Measurements from ENCODE around the gene C16orf96.

DNA sequence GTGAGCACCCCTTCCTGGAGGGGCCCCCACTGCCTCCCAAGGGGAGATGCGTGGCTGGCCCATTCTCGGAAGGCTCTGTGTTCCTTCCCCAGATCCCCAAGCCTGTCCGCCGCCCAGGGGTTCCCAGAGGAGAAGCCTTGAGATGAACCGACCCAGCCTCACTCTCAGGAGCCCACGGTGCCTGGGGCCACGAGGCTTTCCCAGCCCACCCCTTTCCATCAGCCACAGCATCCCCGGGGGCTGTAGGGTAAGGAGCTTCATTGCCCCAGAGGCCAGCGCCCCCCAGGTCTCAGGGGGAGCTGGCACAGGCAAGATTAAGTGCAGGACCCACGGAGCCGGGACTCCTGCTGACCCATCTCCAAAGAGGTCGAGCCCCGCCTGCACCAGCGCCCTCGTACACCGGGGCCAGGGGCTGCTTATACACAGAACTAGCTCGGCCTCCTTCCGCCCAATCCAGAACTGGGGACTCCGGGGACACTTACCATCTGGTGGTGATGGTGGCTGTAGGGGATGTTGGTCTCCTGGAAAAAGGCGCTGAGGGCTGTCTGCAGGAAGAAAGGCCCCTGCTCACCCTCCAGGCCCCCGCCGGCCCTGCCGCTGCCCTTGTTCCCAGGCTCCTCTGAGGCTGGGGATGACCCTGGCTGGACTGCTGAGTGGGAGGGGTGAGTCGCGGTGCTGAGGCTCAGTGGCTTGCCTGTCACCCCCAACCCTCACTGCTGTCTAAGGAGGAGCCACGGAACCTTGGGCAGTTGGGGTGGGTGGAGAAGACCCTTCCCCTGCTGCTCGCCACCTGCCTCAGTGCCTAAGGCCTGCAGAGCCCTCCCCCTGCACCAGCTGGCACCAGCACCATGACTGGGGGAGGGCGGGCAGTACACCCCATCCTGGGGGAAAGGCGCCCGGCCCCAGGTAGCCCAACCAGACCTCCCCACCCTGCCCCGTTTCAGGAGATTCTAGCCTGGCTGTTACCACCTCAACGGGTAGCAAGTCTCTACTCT lies 54.2 kb downstream of the C16orf96 start:
- TF ChIP-seq, protein P1, sequence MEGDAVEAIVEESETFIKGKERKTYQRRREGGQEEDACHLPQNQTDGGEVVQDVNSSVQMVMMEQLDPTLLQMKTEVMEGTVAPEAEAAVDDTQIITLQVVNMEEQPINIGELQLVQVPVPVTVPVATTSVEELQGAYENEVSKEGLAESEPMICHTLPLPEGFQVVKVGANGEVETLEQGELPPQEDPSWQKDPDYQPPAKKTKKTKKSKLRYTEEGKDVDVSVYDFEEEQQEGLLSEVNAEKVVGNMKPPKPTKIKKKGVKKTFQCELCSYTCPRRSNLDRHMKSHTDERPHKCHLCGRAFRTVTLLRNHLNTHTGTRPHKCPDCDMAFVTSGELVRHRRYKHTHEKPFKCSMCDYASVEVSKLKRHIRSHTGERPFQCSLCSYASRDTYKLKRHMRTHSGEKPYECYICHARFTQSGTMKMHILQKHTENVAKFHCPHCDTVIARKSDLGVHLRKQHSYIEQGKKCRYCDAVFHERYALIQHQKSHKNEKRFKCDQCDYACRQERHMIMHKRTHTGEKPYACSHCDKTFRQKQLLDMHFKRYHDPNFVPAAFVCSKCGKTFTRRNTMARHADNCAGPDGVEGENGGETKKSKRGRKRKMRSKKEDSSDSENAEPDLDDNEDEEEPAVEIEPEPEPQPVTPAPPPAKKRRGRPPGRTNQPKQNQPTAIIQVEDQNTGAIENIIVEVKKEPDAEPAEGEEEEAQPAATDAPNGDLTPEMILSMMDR (IDR thresholded peaks at IDR 0.05; ENCODE audit: insufficient read depth, low read length, poor library complexity, severe bottlenecking), result no peak
- TF ChIP-seq EZH2phosphoT487 (conservative IDR thresholded peaks at IDR 0.05; ENCODE audit: low read length), result no peak

All from SU-DHL-6 (cell line).